ENCODE measurements around the gene FAF1. TPM values are rescaled to one million over a fixed set of nuclear protein-coding genes. Genes with fewer than 3 reads are reported as not detected.

Gene FAF1
- total RNA-seq, 4 donors from 2014 or later = 60.4 to 89.0 (median 67.8) TPM

GRCh38 chr1:50582346-50582745 lies 377.7 kb downstream of the FAF1 start:
- Histone ChIP-seq H3K4me3 (no peak overlapping the region), H3K36me3 (peaks cover 0 to 33% of the 10 kb centered on the region in 2 donors), H3K4me1 (no peaks in the 10 kb centered on the region), H3K27me3 (no peaks in the 10 kb centered on the region), H3K9me3 (no peaks in the 10 kb centered on the region), H3K27ac (no peak overlapping the region)
- no peak for ATAC-seq
- 81 to 92% methylated on average over 3 of the region's 3 CpGs for WGBS, 2 donors (ENCODE audit: low coverage in 1 of 2)
- no peak for TF ChIP-seq POLR2A (IDR thresholded peaks at IDR 0.05)
- no peak for TF ChIP-seq EP300 (IDR thresholded peaks at IDR 0.05)
- TF ChIP-seq, protein P1, sequence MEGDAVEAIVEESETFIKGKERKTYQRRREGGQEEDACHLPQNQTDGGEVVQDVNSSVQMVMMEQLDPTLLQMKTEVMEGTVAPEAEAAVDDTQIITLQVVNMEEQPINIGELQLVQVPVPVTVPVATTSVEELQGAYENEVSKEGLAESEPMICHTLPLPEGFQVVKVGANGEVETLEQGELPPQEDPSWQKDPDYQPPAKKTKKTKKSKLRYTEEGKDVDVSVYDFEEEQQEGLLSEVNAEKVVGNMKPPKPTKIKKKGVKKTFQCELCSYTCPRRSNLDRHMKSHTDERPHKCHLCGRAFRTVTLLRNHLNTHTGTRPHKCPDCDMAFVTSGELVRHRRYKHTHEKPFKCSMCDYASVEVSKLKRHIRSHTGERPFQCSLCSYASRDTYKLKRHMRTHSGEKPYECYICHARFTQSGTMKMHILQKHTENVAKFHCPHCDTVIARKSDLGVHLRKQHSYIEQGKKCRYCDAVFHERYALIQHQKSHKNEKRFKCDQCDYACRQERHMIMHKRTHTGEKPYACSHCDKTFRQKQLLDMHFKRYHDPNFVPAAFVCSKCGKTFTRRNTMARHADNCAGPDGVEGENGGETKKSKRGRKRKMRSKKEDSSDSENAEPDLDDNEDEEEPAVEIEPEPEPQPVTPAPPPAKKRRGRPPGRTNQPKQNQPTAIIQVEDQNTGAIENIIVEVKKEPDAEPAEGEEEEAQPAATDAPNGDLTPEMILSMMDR (IDR thresholded peaks at IDR 0.05) = no peak
- no peak for TF ChIP-seq POLR2AphosphoS5 (IDR thresholded peaks at IDR 0.05)

GRCh38 chr1:50570066-50570468 lies 390.0 kb downstream of the FAF1 start:
- Histone ChIP-seq H3K27ac (no peak overlapping the region), H3K4me3 (no peak overlapping the region), H3K9me3 (no peaks in the 10 kb centered on the region), H3K4me1 (no peaks in the 10 kb centered on the region), H3K27me3 (no peaks in the 10 kb centered on the region), H3K36me3 (peaks cover 0 to 47% of the 10 kb centered on the region in 2 donors)
- no peak for ATAC-seq
- no peak for TF ChIP-seq EP300 (IDR thresholded peaks at IDR 0.05)
- no peak for TF ChIP-seq POLR2AphosphoS5 (IDR thresholded peaks at IDR 0.05)
- 86 to 89% methylated on average over 7 of the region's 7 CpGs for WGBS, 2 donors (ENCODE audit: low coverage in 1 of 2)

GRCh38 chr1:50568782-50569181 lies 391.3 kb downstream of the FAF1 start:
- no peaks in the 10 kb centered on the region for H3K9me3 ChIP-seq
- peaks cover 0 to 54% of the 10 kb centered on the region in 2 donors for H3K36me3 ChIP-seq
- H3K4me1 ChIP-seq = no peaks in the 10 kb centered on the region
- no peak for ATAC-seq
- TF ChIP-seq, protein P1 (IDR thresholded peaks at IDR 0.05) = no peak
- TF ChIP-seq EP300 (IDR thresholded peaks at IDR 0.05) = no peak
- TF ChIP-seq POLR2AphosphoS5 (IDR thresholded peaks at IDR 0.05) = no peak
- no peak for TF ChIP-seq POLR2A (IDR thresholded peaks at IDR 0.05)
- H3K4me3 ChIP-seq = no peak overlapping the region
- WGBS, 2 donors (ENCODE audit: low coverage in 1 of 2) = 83% methylated on average over 1 of the region's 1 CpG
- no peak overlapping the region for H3K27ac ChIP-seq
- H3K27me3 ChIP-seq = no peaks in the 10 kb centered on the region

DNA sequence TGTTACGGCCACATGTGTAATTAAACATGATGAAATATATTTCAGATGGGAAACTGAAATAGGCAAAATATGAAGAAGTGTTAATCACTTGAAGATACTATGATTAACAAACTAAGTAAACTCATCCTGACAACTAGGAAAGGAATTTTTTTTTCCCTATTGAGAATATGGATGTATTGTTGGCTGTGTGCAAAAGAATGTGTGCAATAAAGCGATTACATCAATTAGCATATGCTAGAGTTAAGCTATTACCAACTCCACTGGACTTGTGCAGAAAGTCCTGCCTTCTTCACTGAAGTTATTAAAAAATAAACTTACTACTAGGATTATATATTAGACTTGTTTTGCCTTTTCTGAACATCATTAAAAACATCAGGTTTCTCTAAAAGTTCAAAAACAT lies 393.7 kb downstream of the FAF1 start:
- WGBS, 2 donors (ENCODE audit: low coverage in 1 of 2) = 92 to 94% methylated on average over 2 of the region's 2 CpGs
- TF ChIP-seq POLR2AphosphoS5 (IDR thresholded peaks at IDR 0.05) = no peak
- TF ChIP-seq POLR2A (IDR thresholded peaks at IDR 0.05) = no peak
- TF ChIP-seq EP300 (IDR thresholded peaks at IDR 0.05) = no peak
- TF ChIP-seq, protein P1 (IDR thresholded peaks at IDR 0.05) = no peak
- no peak overlapping the region for H3K4me3 ChIP-seq
- no peak for ATAC-seq
- H3K36me3 ChIP-seq = peaks cover 0 to 57% of the 10 kb centered on the region in 2 donors
- no peak overlapping the region for H3K27ac ChIP-seq
- no peaks in the 10 kb centered on the region for H3K4me1 ChIP-seq
- H3K9me3 ChIP-seq = no peaks in the 10 kb centered on the region
- H3K27me3 ChIP-seq = no peaks in the 10 kb centered on the region

DNA sequence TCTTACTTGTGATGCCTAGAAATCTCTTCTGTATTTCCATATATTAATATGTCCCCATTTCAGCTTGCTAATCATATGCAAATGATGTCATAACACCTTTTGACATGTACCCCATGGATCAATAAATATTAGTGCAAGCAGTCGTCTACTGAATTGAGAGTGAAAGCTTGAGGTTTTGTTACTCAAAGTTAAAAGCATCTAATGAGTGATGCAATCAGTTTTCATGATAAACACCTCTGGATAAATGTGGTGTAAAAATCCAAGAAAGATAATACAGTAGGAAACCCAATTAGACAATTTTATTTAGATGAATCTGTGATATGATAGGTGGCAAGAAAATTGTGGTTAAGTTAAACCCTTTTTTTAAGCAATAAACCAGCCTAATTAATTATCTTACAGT lies 395.6 kb downstream of the FAF1 start:
- Histone ChIP-seq H3K9me3 (no peaks in the 10 kb centered on the region), H3K27ac (no peak overlapping the region), H3K27me3 (no peaks in the 10 kb centered on the region), H3K36me3 (peaks cover 0 to 63% of the 10 kb centered on the region in 2 donors), H3K4me1 (no peaks in the 10 kb centered on the region), H3K4me3 (no peak overlapping the region)
- no peak for ATAC-seq
- 70 to 92% methylated on average over 1 of the region's 1 CpG for WGBS, 2 donors (ENCODE audit: low coverage in 1 of 2)
- TF ChIP-seq POLR2AphosphoS5 (IDR thresholded peaks at IDR 0.05) = no peak
- no peak for TF ChIP-seq EP300 (IDR thresholded peaks at IDR 0.05)
- TF ChIP-seq, protein P1 (IDR thresholded peaks at IDR 0.05) = no peak
- TF ChIP-seq POLR2A (IDR thresholded peaks at IDR 0.05) = no peak
